Measurements from ENCODE around the gene LRR1. TPM values are rescaled to one million over a fixed set of nuclear protein-coding genes. Genes with fewer than 3 reads are reported as not detected.
"Not testable (repeated sequence)": the region's sequence is repeated elsewhere in the genome, so short reads cannot be mapped to it uniquely, and the experiment has no call there.

The LRR1 gene
- total RNA-seq, 1 donor from 2014 or later: 6.0 TPM

DNA sequence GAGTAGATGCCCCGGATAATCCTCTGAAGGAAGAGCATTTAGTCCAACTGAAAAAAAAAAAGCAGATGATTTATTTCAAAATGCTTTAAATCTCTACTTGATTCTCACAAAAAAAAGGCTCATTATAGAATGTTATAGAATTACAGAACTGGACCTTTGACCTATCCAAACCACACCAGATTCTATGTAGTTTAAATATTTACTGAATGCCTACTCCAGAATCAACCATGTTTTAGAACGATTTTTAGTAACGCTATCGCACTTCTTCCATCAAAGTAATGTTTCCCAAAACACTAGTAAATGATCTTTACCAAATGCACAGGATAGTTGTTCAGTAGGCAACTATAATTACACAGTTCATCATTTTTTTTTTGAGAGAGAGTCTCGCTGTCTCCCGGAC lies 15.1 kb upstream of the LRR1 start:
- H3K4me1 ChIP-seq: peaks cover 28% of the 10 kb centered on the region
- TF ChIP-seq, protein P1, sequence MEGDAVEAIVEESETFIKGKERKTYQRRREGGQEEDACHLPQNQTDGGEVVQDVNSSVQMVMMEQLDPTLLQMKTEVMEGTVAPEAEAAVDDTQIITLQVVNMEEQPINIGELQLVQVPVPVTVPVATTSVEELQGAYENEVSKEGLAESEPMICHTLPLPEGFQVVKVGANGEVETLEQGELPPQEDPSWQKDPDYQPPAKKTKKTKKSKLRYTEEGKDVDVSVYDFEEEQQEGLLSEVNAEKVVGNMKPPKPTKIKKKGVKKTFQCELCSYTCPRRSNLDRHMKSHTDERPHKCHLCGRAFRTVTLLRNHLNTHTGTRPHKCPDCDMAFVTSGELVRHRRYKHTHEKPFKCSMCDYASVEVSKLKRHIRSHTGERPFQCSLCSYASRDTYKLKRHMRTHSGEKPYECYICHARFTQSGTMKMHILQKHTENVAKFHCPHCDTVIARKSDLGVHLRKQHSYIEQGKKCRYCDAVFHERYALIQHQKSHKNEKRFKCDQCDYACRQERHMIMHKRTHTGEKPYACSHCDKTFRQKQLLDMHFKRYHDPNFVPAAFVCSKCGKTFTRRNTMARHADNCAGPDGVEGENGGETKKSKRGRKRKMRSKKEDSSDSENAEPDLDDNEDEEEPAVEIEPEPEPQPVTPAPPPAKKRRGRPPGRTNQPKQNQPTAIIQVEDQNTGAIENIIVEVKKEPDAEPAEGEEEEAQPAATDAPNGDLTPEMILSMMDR (IDR thresholded peaks at IDR 0.05): no peak

DNA sequence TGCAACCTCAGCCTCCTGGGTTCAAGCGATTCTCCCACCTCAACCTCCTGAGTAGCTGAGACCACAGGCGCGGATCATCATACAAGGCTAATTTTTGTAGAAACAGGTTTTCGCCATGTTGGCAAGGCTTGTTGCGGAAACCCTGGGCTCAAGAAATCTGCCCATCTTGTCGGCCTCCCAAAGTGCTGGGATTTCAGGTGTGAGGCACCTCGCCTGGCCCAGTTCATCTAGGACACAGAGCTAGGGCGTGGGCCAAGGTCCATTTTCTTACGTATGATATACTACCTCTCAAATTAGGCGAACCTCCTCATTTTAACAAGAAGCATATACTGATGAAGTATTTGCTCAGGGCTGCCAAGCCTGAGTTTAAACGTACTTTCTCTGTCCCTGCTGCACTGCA lies 14.7 kb upstream of the LRR1 start:
- Histone ChIP-seq H3K36me3 (peaks cover 32% of the 10 kb centered on the region), H3K4me3 (peak overlapping the region; percentile 9), H3K4me1 (peaks cover 28% of the 10 kb centered on the region), H3K27ac (no peak overlapping the region), H3K9me3 (no peaks in the 10 kb centered on the region), H3K27me3 (no peaks in the 10 kb centered on the region)
- intact Hi-C loops (cut with DNase I): no loop called here
- TF ChIP-seq, protein P1 (IDR thresholded peaks at IDR 0.05): no peak
- ATAC-seq (no peak), DNase-seq (no peak)

More for the DNA sequence above, 15.1 kb upstream of the LRR1 start:
- intact Hi-C loops (cut with DNase I): no loop called here
- ATAC-seq (no peak), DNase-seq (no peak)
- peaks cover 32% of the 10 kb centered on the region for H3K36me3 ChIP-seq
- no peaks in the 10 kb centered on the region for H3K27me3 ChIP-seq
- no peaks in the 10 kb centered on the region for H3K9me3 ChIP-seq
- no peak overlapping the region for H3K27ac ChIP-seq
- H3K4me3 ChIP-seq: no peak overlapping the region

- not testable (repeated sequence) for DNase-seq, ATAC-seq
These were observed 13.6 kb upstream of the LRR1 start for GRCh38 chr14:49584981-49585640.

GRCh38 chr14:49585803-49586672 lies 12.7 kb upstream of the LRR1 start, which contains the start of gene RPS29:
RPS29 (minus strand) TSS chr14:49586380; CDS start chr14:49586346, 34 bp downstream.
- Histone ChIP-seq H3K27ac (peak within 1 kb of the TSS; percentile 98), H3K27me3 (no peaks in the 10 kb centered on the region), H3K4me3 (peak within 1 kb of the TSS; percentile 99), H3K9me3 (no peaks in the 10 kb centered on the region), H3K4me1 (peaks cover 28% of the 10 kb centered on the region), H3K36me3 (peaks cover 32% of the 10 kb centered on the region)
- TF ChIP-seq, protein P1 (IDR thresholded peaks at IDR 0.05): no peak
- ATAC-seq: peak; percentile 97
- intact Hi-C loops (cut with DNase I): no loop called here
- DNase-seq: peak; percentile 97

More at GRCh38 chr14:49584981-49585640, 13.6 kb upstream of the LRR1 start:
- Histone ChIP-seq H3K36me3 (peaks cover 32% of the 10 kb centered on the region), H3K4me1 (peaks cover 28% of the 10 kb centered on the region), H3K4me3 (peak overlapping the region; percentile 99), H3K27ac (peak overlapping the region; percentile 98)
- H3K9me3 ChIP-seq; intact Hi-C loops (cut with DNase I); H3K27me3 ChIP-seq: not testable (repeated sequence)

GRCh38 chr14:49586673-49587460 lies 11.9 kb upstream of the LRR1 start:
- peaks cover 28% of the 10 kb centered on the region for H3K4me1 ChIP-seq
- ATAC-seq: peak; percentile 59
- H3K27me3 ChIP-seq: no peaks in the 10 kb centered on the region
- H3K4me3 ChIP-seq: peak overlapping the region; percentile 99
- DNase-seq: no peak
- no peaks in the 10 kb centered on the region for H3K9me3 ChIP-seq
- intact Hi-C loops (cut with DNase I): no loop called here
- H3K27ac ChIP-seq: peak overlapping the region; percentile 98
- TF ChIP-seq, protein P1 (IDR thresholded peaks at IDR 0.05): peak; percentile 86
- H3K36me3 ChIP-seq: peaks cover 30% of the 10 kb centered on the region

Measured in upper lobe of right lung (tissue), 1 donor.